HG03520 (cell line): ENCODE measurements around the gene WDFY3.

Experiments used
- ATAC-seq: cut with Tn5 transposase; IDR thresholded peaks from one replicate; pipeline ENCODE4 v1.9.1; 2021; ENCODE audit warnings: mild to moderate bottlenecking, moderate library complexity; ENCODE audit not compliant: unreplicated experiment

The WDFY3 gene

DNA sequence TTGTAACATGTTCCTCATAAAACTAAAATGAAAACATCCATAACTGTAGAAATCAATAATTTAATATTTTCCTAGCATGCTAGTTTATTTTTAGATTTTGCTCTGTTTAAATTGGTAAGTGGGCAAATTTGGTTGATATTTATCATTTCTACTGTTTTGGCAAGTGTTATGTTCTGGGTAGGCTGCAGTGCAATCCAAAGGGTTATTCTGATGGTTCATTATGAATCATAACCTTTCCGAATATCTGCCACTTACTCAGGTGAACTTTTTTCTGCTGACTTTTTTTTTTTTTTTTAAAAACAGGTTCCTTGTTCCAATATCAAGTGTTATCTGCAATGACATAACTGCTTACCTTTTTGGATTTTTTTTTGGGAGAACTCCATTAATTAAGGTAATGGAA lies 331.5 kb downstream of the WDFY3 start:
- no peak for ATAC-seq

GRCh38 chr4:84632092-84632491 lies 334.4 kb downstream of the WDFY3 start:
- no peak for ATAC-seq

DNA sequence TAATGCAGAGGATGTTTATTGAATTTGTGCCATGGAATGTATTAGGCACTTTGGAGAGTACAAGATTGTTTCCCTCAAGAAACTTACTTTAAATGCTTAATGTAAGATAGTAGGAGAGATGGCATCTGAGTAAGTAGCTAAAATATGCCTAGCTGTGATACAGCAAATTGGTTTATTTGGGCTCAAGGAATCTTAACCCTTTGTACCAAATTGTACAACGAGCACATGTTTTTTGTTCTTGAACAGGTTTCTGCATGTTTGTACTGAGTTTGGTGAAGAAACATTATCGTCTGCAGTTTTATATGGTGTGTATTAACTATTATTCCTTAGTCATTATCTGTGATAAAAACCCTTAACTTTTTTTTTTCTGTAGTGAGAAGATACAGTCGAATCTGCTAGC lies 334.9 kb downstream of the WDFY3 start:
- ATAC-seq = no peak

GRCh38 chr4:84626673-84627072 lies 339.8 kb downstream of the WDFY3 start:
- no peak for ATAC-seq

DNA sequence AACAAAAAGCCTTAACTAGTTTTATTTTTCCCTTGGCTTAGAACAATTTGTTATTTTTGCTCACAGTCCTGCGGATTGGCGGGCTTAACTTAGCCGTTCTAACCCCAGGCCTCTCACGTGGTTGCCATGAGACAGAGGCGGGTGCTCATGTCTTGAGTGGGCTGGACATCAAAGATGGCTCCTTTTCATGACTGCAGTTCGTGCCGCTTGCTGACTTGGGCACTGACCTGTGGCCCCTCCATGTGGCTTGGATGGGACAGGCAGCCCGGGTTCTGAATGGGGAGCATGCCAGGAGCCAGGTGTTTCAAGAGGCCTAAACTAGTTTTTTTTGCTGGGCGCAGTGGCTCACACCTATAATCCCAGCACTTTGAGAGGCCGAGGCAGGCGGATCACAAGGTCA lies 342.8 kb downstream of the WDFY3 start:
- no peak for ATAC-seq

GRCh38 chr4:84622959-84623358 lies 343.5 kb downstream of the WDFY3 start:
- no peak for ATAC-seq
